H1 (cell line): Measurements from ENCODE around the gene UMAD1. TPM values are rescaled to one million over a fixed set of nuclear protein-coding genes. Genes with fewer than 3 reads are reported as not detected.

Experiments
- CTCF ChIA-PET: fragments of 300-600 bp; sonication (Branson Sonifier 250); formaldehyde crosslinking; loops from one replicate; lab custom pipeline; 2021; ENCODE audit not compliant: partially characterized antibody; lab: Charles Lee
- POLR2A ChIA-PET: fragments of 300-600 bp; sonication (Branson Sonifier 250); formaldehyde crosslinking; loops from one replicate; lab custom pipeline; 2021; ENCODE audit warnings: inconsistent platforms; ENCODE audit not compliant: partially characterized antibody; lab: Charles Lee
- DNase-seq, 2 experiments: peaks; one replicate each; pipeline versions ENCODE4 v3.0.0 to v3.0.0-alpha.2; 2010 to 2022; ENCODE audit warnings: low spot score in 2 of 2, low read depth in 1 of 2, mixed read lengths in 1 of 2
- FAIRE-seq: peaks from 2 replicates; lab custom pipeline; 2011; peaks lifted over from hg19 to GRCh38; lab: Jason Lieb, UNC
- H2AFZ ChIP-seq: 2 replicates; pipeline ENCODE4 v1.8.1; 2012; ENCODE audit warnings: low read length, inconsistent platforms
- H2AK5ac ChIP-seq: 2 replicates; pipeline ENCODE4 v1.6.1; 2013; ENCODE audit warnings: low read depth, low read length
- H2BK120ac ChIP-seq: replicated peaks from 2 replicates; pipeline ENCODE3; 2013; ENCODE audit warnings: low read depth, low read length, inconsistent platforms
- H2BK12ac ChIP-seq: 2 replicates; pipeline ENCODE4 v1.6.1; 2013; ENCODE audit warnings: low read depth, low read length
- H2BK15ac ChIP-seq: 2 replicates; pipeline ENCODE4 v1.6.1; 2013; ENCODE audit warnings: low read length
- H2BK20ac ChIP-seq: 2 replicates; pipeline ENCODE4 v1.6.1; 2013; ENCODE audit warnings: low read length
- H2BK5ac ChIP-seq: 2 replicates; pipeline ENCODE4 v1.6.1; 2013; ENCODE audit warnings: low read depth, low read length
- H3K14ac ChIP-seq: 2 replicates; pipeline ENCODE4 v1.6.1; 2013; ENCODE audit warnings: inconsistent platforms; ENCODE audit not compliant: insufficient read length
- H3K18ac ChIP-seq: 2 replicates; pipeline ENCODE4 v1.6.1; 2013; ENCODE audit warnings: low read length; ENCODE audit errors: extremely low read depth
- H3K23ac ChIP-seq: 2 replicates; pipeline ENCODE4 v1.6.1; 2013; ENCODE audit warnings: inconsistent platforms; ENCODE audit not compliant: insufficient read length
- H3K23me2 ChIP-seq: 2 replicates; pipeline ENCODE4 v1.6.1; 2013; ENCODE audit warnings: low read depth, low read length
- H3K27ac ChIP-seq: 2 replicates; pipeline ENCODE4 v1.6.1; 2011; ENCODE audit warnings: low read depth, low read length, inconsistent platforms
- H3K27me3 ChIP-seq, 4 experiments: replicated peaks in 1 of 4; 1 replicate in 1 of 4; 2 replicates in 3 of 4; pipeline versions ENCODE4 v1.6.1 to v1.8.1; 2011 to 2013; ENCODE audit warnings: low read length in 3 of 4, mild to moderate bottlenecking in 3 of 4, inconsistent platforms in 2 of 4, mixed read lengths in 2 of 4, moderate library complexity in 1 of 4; ENCODE audit not compliant: control insufficient read depth in 3 of 4, insufficient read depth in 3 of 4; ENCODE audit errors: extremely low read depth in 1 of 4
- H3K36me3 ChIP-seq, 4 experiments: 2 replicates each; pipeline versions ENCODE4 v1.6.1 to v1.8.1; 2011 to 2013; ENCODE audit warnings: mild to moderate bottlenecking in 4 of 4, low read length in 3 of 4, moderate library complexity in 2 of 4, control low read depth in 1 of 4, inconsistent platforms in 1 of 4; ENCODE audit not compliant: insufficient read depth in 4 of 4, control insufficient read depth in 2 of 4
- H3K4ac ChIP-seq: replicated peaks from 2 replicates; pipeline ENCODE3; 2013; ENCODE audit warnings: low read length, low read depth, mixed read lengths, inconsistent platforms; ENCODE audit not compliant: insufficient read length
- H3K4me1 ChIP-seq, 4 experiments: replicated peaks in 1 of 4; 1 replicate in 1 of 4; 2 replicates in 3 of 4; pipeline versions ENCODE4 v1.6.1 to v1.8.1; 2011 to 2013; ENCODE audit warnings: low read length in 3 of 4, inconsistent platforms in 2 of 4, mixed read lengths in 1 of 4; ENCODE audit not compliant: insufficient read depth in 4 of 4, control insufficient read depth in 3 of 4
- H3K4me2 ChIP-seq, 2 experiments: 2 replicates each; pipeline versions ENCODE4 v1.6.1 to v1.8.1; 2011 to 2013; ENCODE audit warnings: low read depth in 2 of 2, low read length in 2 of 2, control low read depth in 1 of 2, inconsistent platforms in 1 of 2, mild to moderate bottlenecking in 1 of 2; ENCODE audit not compliant: insufficient read depth in 1 of 2
- H3K4me3 ChIP-seq, 4 experiments: fragments of 200-600, 300-600 bp in 1 of 4; sonication (generic), shearing (Covaris generic), sonication (Bioruptor Twin) in 1 of 4; 2 replicates each; pipeline versions ENCODE4 v1.5.1 to v1.8.1; 2011 to 2016; ENCODE audit warnings: low read length in 4 of 4, low read depth in 3 of 4, control low read depth in 2 of 4, inconsistent platforms in 2 of 4, mild to moderate bottlenecking in 2 of 4, mixed read lengths in 1 of 4, moderate library complexity in 1 of 4; ENCODE audit not compliant: insufficient read depth in 2 of 4; ENCODE audit errors: extremely low read depth in 1 of 4
- H3K56ac ChIP-seq: replicated peaks from 2 replicates; pipeline ENCODE3; 2013; ENCODE audit warnings: low read depth, mild to moderate bottlenecking, mixed read lengths, low read length, inconsistent platforms; ENCODE audit not compliant: insufficient read length
- H3K79me1 ChIP-seq: 2 replicates; pipeline ENCODE4 v1.6.1; 2013; ENCODE audit warnings: low read depth, low read length, control low read depth
- H3K79me2 ChIP-seq, 2 experiments: 2 replicates each; pipeline versions ENCODE4 v1.6.1 to v1.8.1; 2012 to 2013; ENCODE audit warnings: low read length in 2 of 2, mild to moderate bottlenecking in 2 of 2, inconsistent platforms in 1 of 2; ENCODE audit not compliant: insufficient read depth in 2 of 2, control insufficient read depth in 1 of 2
- H3K9ac ChIP-seq, 4 experiments: replicated peaks in 1 of 4; 1 replicate in 1 of 4; 2 replicates in 3 of 4; pipeline versions ENCODE4 v1.6.1 to v1.8.1; 2011 to 2013; ENCODE audit warnings: low read depth in 3 of 4, low read length in 3 of 4, control low read depth in 2 of 4, mild to moderate bottlenecking in 2 of 4, moderate library complexity in 2 of 4, inconsistent platforms in 1 of 4; ENCODE audit errors: extremely low read depth in 1 of 4
- H3K9me3 ChIP-seq, 2 experiments: 2 replicates each; pipeline versions ENCODE4 v1.6.1 to v1.8.1; 2012 to 2013; ENCODE audit warnings: mild to moderate bottlenecking in 2 of 2, moderate library complexity in 2 of 2, control low read depth in 1 of 2, inconsistent platforms in 1 of 2, low read depth in 1 of 2, low read length in 1 of 2, mixed read lengths in 1 of 2; ENCODE audit not compliant: insufficient read depth in 2 of 2
- H4K20me1 ChIP-seq, 2 experiments: replicated peaks in 1 of 2; 2 replicates each; pipeline versions ENCODE3 to v1.8.1; 2011 to 2013; ENCODE audit warnings: inconsistent platforms in 2 of 2, low read length in 2 of 2, mild to moderate bottlenecking in 1 of 2; ENCODE audit not compliant: insufficient read depth in 2 of 2, control insufficient read depth in 1 of 2
- H4K5ac ChIP-seq: 2 replicates; pipeline ENCODE4 v1.6.1; 2013; ENCODE audit warnings: low read length, low read depth, mixed read lengths, inconsistent platforms; ENCODE audit not compliant: insufficient read length
- H4K8ac ChIP-seq: 2 replicates; pipeline ENCODE4 v1.8.0; 2013; ENCODE audit warnings: mild to moderate bottlenecking, moderate library complexity, low read length, inconsistent platforms; ENCODE audit not compliant: insufficient read depth; ENCODE audit errors: extremely low read depth
- H4K91ac ChIP-seq: replicated peaks from 2 replicates; pipeline ENCODE3; 2013; ENCODE audit warnings: low read length, mixed read lengths, inconsistent platforms; ENCODE audit not compliant: insufficient read length
- CHD1 ChIP-seq: IDR thresholded peaks from 2 replicates; pipeline ENCODE4 v1.6.1; 2012; ENCODE audit warnings: low read depth, low read length, improper control_type of control experiment
- CREB1 ChIP-seq: IDR thresholded peaks from 2 replicates; pipeline ENCODE4 v1.6.1; 2012; ENCODE audit warnings: inconsistent platforms
- GABPA ChIP-seq: IDR thresholded peaks from 2 replicates; pipeline ENCODE4 v1.6.1; 2011; ENCODE audit warnings: mild to moderate bottlenecking, low read length, moderate library complexity, borderline replicate concordance; ENCODE audit not compliant: insufficient read depth
- SAP30 ChIP-seq: fragments of 300-600 bp; sonication (generic); IDR thresholded peaks from 2 replicates; pipeline ENCODE4 v1.7.1; 2012; ENCODE audit warnings: low read length, moderate library complexity, mild to moderate bottlenecking, inconsistent platforms; ENCODE audit not compliant: insufficient read depth, insufficient replicate concordance
- SIX5 ChIP-seq: IDR thresholded peaks from 2 replicates; pipeline ENCODE4 v1.6.1; 2011; ENCODE audit warnings: mild to moderate bottlenecking, low read depth, low read length
- SP2 ChIP-seq: IDR thresholded peaks from 2 replicates; pipeline ENCODE4 v1.6.1; 2012; ENCODE audit warnings: mild to moderate bottlenecking, low read length, inconsistent platforms
- TAF7 ChIP-seq: optimal IDR thresholded peaks from 2 replicates; pipeline ENCODE3; 2011; ENCODE audit warnings: low read depth, mild to moderate bottlenecking, inconsistent platforms, low read length, moderate library complexity, borderline replicate concordance
- TEAD4 ChIP-seq: IDR thresholded peaks from 2 replicates; pipeline ENCODE4 v1.6.1; 2012; ENCODE audit warnings: low read depth, low read length, inconsistent platforms, mixed read lengths
- whole genome bisulfite sequencing, 2 experiments: shearing (Covaris generic) in 1 of 2; methylation state at CpG; one replicate each; pipeline versions ENCODE4 v1.1.6 to v1.1.7; 2013 to 2015; ENCODE audit warnings: low lambda C conversion rate in 2 of 2, mixed read lengths in 2 of 2, inconsistent platforms in 1 of 2, low coverage in 1 of 2, missing lambda C conversion rate in 1 of 2; ENCODE audit not compliant: insufficient replicate concordance in 2 of 2, insufficient coverage in 1 of 2, insufficient read length in 1 of 2; ENCODE audit errors: extremely low coverage in 1 of 2, missing lambda C conversion rate in 1 of 2; 5-methylcytosine and 5-hydroxymethylcytosine counted together
- polyA plus RNA-seq, 7 experiments: library from polyadenylated mRNA; depleted of rRNA in 3 of 7; stranded (reverse) in 5 of 7; unstranded in 2 of 7; fragments of >200 nt in 5 of 7; fragments of 200-250 nt in 2 of 7; gene quantifications; 1 replicate in 5 of 7; 2 replicates in 1 of 7; 4 replicates in 1 of 7; pipeline versions ENCODE4 v1.2.1 to v1.2.3, GENCODE V29; 2011 to 2013; ENCODE audit warnings: missing spikeins in 2 of 7, mixed read lengths in 2 of 7
- total RNA-seq: library from RNA; stranded (reverse); fragmentation: NEBNext Ultra II Directional; extraction: Animal tissue kit (Norgen Biotek cat#: 25700); gene quantifications from 2 replicates; pipeline ENCODE4 v1.2.1, GENCODE V29; 2021
- TF ChIP-seq, protein P1 (sequence below): IDR thresholded peaks from 2 replicates; pipeline ENCODE4 v1.6.1; 2012; ENCODE audit warnings: inconsistent platforms

The UMAD1 gene
- total and polyA plus RNA-seq, 2 of the 8 experiments (the other 6 are each of a cell fraction or from before 2014, with no cell fraction given), result 10.4 to 12.3 TPM

- Histone ChIP-seq H3K23me2 (no peaks in the 10 kb centered on the region), H4K91ac (no peak overlapping the region), H2BK5ac (no peak overlapping the region), H3K4ac (no peak overlapping the region), H3K9ac (no peak overlapping the region), H3K36me3 (no peaks in the 10 kb centered on the region), H3K79me2 (no peaks in the 10 kb centered on the region), H2BK15ac (no peak overlapping the region), H2BK12ac (peak overlapping the region; percentile 93), H3K4me2 (peak overlapping the region; percentile 34 to 50; a peak in 3 of 4 replicates), H3K23ac (no peak overlapping the region), H4K8ac (no peak overlapping the region), H2AFZ (no peak overlapping the region), H4K20me1 (no peaks in the 10 kb centered on the region), H3K14ac (no peak overlapping the region), H2BK120ac (no peak overlapping the region), H4K5ac (no peak overlapping the region), H2AK5ac (peak overlapping the region; percentile 79; the same call in 1 of the 2 replicates), H3K18ac (no peak overlapping the region), H3K4me1 (peaks cover 0 to 3% (median 0%) of the 10 kb centered on the region in 4 experiments; a peak in 2 of 7 replicates), H3K79me1 (no peaks in the 10 kb centered on the region), H3K9me3 (no peaks in the 10 kb centered on the region), H3K27me3 (no peaks in the 10 kb centered on the region), H2BK20ac (no peak overlapping the region), H3K27ac (no peak overlapping the region), H3K4me3 (no peak overlapping the region), H3K56ac (no peak overlapping the region)
- FAIRE-seq, result peak; percentile 65
- CTCF ChIA-PET, result interaction anchor here (0.6 to 1.1 kb wide), 3 partner anchors 8 to 191 kb away, joined by 3 to 4 read pairs (median 3); no protein-coding TSS in a partner anchor
- POLR2A ChIA-PET, result interaction anchor here (1.1 to 1.2 kb wide), 2 partner anchors 16 to 44 kb away, joined by 3 to 4 read pairs; no protein-coding TSS in a partner anchor
- 64% methylated on average over 4 of the region's 4 CpGs; no CpG with 5 or more reads in 1 of the 2 experiments for WGBS, 2 experiments
- DNase-seq, result peak in 1 of 2 experiments; percentile 43
- TF ChIP-seq, protein P1, sequence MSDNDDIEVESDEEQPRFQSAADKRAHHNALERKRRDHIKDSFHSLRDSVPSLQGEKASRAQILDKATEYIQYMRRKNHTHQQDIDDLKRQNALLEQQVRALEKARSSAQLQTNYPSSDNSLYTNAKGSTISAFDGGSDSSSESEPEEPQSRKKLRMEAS, result 0 out of 2 replicates have a peak, but pooled peaks have one; percentile 16
- TF ChIP-seq SAP30 (no peak), SP2 (no peak), CREB1 (peak; percentile 52), GABPA (no peak), CHD1 (no peak), TAF7 (no peak), SIX5 (no peak), TEAD4 (peak; percentile 93)
These were observed 271.0 kb downstream of the UMAD1 start for GRCh38 chr7:7911369-7912123.
